Duodenal mucosa (tissue), 2 donors: ENCODE results near the gene ECHDC3.
"Not testable (repeated sequence)": the region's sequence is repeated elsewhere in the genome, so short reads cannot be mapped to it uniquely, and the experiment has no call there.

Source experiments
- H3K27ac ChIP-seq: one replicate; pipeline ENCODE4 v1.7.0; 2013; ENCODE audit warnings: low read depth, low read length
- H3K27me3 ChIP-seq, 2 donors: one replicate each; pipeline ENCODE4 v1.7.0; 2013; ENCODE audit warnings: low read length in 2 of 2, control low read depth in 1 of 2; ENCODE audit not compliant: insufficient read depth in 2 of 2, control insufficient read depth in 1 of 2
- H3K36me3 ChIP-seq, 2 donors: one replicate each; pipeline ENCODE4 v1.7.0; 2013; ENCODE audit warnings: low read length in 2 of 2, control low read depth in 1 of 2; ENCODE audit not compliant: insufficient read depth in 2 of 2, control insufficient read depth in 1 of 2
- H3K4me1 ChIP-seq, 2 donors: one replicate each; pipeline ENCODE4 v1.7.0; 2013; ENCODE audit warnings: low read length in 2 of 2, control low read depth in 1 of 2; ENCODE audit not compliant: insufficient read depth in 2 of 2, control insufficient read depth in 1 of 2
- H3K4me3 ChIP-seq, 2 donors: one replicate each; pipeline ENCODE4 v1.7.0; 2013; ENCODE audit warnings: low read length in 2 of 2, low read depth in 1 of 2
- H3K9ac ChIP-seq, 2 donors: one replicate each; pipeline ENCODE4 v1.7.0; 2013; ENCODE audit warnings: low read length in 2 of 2, low read depth in 1 of 2
- H3K9me3 ChIP-seq, 2 donors: one replicate each; pipeline ENCODE4 v1.7.0; 2013; ENCODE audit warnings: low read length in 2 of 2, control low read depth in 1 of 2; ENCODE audit not compliant: control insufficient read depth in 1 of 2

The ECHDC3 gene

DNA sequence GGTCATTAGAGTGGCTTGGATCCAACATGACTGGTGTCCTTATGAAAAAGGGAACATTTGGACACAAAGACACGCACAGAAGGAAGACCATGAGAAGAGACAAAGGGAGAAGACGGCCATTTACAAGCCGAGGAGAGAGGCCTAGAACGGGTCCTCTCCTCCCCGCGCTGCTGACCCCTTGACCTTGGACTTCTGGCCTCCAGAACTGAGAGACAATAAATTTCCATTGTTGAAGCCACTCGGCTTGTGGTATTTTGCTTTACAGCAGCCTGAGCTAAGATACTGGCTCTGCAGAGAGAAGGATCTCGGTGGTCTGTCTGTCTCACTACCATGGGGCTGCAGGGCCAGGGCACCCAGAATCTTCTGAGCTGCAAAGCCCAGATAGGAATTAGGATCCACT lies 38.1 kb upstream of the ECHDC3 start:
- Histone ChIP-seq H3K27ac (no peak overlapping the region), H3K4me1 (peaks cover 9 to 16% of the 10 kb centered on the region in 2 donors), H3K4me3 (no peak overlapping the region), H3K9ac (no peak overlapping the region), H3K36me3 (no peaks in the 10 kb centered on the region), H3K9me3 (no peaks in the 10 kb centered on the region), H3K27me3 (no peaks in the 10 kb centered on the region)

DNA sequence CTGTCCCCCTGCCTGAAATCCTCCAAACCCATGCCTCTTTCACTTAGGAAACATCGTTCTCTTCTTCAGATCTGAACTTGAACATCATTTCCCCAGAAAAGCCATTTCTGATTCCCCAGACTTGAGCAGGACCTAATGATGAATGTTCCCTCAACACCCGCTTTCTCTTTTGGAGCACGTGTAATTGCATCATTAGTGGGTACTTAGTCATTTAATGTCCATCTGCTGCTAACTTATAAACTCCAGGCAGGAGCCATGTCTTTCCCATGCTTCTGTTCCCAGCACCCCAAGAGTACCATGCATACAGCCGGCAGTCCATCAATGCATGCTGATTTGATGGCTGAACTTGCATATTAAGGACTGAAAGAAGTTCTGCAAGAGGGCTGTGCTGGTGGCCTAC lies 36.5 kb upstream of the ECHDC3 start:
- H3K9ac ChIP-seq: no peak overlapping the region
- H3K36me3 ChIP-seq: no peaks in the 10 kb centered on the region
- no peaks in the 10 kb centered on the region for H3K27me3 ChIP-seq
- no peak overlapping the region for H3K27ac ChIP-seq
- peaks cover 10 to 14% of the 10 kb centered on the region in 2 donors for H3K4me1 ChIP-seq
- H3K4me3 ChIP-seq: no peak overlapping the region
- no peaks in the 10 kb centered on the region for H3K9me3 ChIP-seq

DNA sequence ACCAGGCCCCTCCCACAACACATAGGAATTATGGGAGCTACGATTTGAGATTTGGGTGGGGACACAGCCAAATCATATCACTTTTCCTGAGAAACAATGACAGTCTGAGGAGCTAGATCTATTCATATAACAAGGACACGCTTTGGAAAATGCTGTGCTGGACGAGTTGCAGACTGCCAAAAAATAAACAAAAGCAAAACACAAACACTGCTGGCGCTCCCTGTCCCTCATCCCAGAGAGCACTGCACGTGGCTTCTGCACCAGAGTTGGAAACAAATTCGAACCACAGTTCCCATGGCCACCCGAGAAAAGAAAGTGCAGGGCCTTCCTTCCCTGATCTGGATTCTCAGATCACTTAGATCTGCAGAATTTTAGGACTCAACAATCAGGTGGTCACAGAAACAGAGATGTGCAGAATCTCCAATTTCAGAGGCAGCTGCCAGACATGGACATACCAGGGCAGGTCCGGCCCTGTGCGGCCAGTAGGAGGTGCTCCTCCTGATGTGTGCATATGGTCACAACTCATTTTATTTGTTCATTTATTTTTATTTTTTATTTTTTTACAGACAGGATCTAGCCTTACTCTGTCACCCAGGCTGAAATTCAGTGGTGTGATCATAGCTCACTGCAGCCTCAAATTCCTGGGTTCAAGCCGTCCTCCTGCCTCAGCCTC lies 35.2 kb upstream of the ECHDC3 start:
- no peak overlapping the region for H3K27ac ChIP-seq
- peaks cover 10 to 14% of the 10 kb centered on the region in 2 donors for H3K4me1 ChIP-seq
- no peaks in the 10 kb centered on the region for H3K27me3 ChIP-seq
- H3K9me3 ChIP-seq: no peaks in the 10 kb centered on the region
- no peak overlapping the region for H3K4me3 ChIP-seq
- no peak overlapping the region for H3K9ac ChIP-seq
- H3K36me3 ChIP-seq: no peaks in the 10 kb centered on the region

DNA sequence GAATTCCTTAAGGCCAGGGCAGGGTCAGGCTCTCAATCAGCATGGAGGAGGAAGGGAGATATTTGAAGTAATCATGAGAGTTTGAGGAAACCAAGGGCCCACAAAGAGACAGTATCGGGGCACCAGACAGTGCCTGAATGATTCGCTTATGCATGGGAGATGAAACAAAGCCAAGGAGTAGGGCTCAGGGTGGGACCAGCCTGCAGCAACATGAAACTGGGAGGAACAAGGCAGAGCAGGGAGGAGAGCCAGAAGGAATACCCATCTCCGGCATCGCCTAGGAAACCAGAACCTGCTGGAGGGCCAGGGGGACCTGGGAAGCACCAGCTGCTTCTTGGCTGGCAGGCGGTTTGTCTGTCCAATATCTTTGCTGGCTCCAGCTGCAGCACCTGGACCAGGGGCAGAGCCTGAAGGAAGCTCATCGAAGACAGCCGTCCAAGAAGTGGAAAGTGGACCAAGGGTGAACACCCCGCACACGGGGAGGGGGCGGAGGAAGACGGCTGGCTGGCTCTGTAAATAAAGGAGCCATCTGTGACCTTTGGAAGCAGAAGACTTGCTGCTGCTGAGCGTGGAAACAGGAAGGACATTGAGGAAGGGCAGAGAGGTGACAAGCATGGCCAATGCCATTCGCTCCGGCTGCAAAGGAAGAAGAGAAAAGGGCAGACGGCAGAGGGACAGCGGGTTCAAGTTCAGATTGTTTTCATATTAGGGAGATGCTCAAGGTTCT lies 34.4 kb upstream of the ECHDC3 start:
- no peak overlapping the region for H3K9ac ChIP-seq
- no peak overlapping the region for H3K27ac ChIP-seq
- H3K36me3 ChIP-seq: no peaks in the 10 kb centered on the region
- no peak overlapping the region for H3K4me3 ChIP-seq
- no peaks in the 10 kb centered on the region for H3K9me3 ChIP-seq
- H3K4me1 ChIP-seq: peaks cover 10 to 14% of the 10 kb centered on the region in 2 donors
- H3K27me3 ChIP-seq: no peaks in the 10 kb centered on the region

DNA sequence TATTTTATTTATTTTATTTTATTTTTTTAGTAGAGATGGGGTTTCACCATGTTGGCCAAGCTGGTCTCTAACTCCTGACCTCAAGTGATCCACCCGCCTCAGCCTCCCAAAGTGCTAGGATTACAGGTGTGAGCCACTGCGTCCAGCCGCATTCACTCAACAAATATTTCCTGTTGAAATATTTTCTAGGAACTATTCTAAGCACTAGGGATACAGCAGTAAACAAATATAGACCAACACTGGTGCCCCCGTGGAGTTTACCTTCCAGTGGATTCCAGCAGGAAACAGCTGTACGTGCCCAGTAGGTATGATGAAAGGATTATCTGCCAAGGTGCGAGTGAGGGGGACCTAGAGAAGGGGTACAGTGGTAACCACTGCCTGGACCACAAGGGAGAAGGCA lies 33.4 kb upstream of the ECHDC3 start:
- not testable (repeated sequence) for H3K9ac ChIP-seq, H3K27ac ChIP-seq, H3K9me3 ChIP-seq, H3K36me3 ChIP-seq, H3K27me3 ChIP-seq, H3K4me3 ChIP-seq
- peaks cover 10 to 14% of the 10 kb centered on the region in 2 donors for H3K4me1 ChIP-seq

DNA sequence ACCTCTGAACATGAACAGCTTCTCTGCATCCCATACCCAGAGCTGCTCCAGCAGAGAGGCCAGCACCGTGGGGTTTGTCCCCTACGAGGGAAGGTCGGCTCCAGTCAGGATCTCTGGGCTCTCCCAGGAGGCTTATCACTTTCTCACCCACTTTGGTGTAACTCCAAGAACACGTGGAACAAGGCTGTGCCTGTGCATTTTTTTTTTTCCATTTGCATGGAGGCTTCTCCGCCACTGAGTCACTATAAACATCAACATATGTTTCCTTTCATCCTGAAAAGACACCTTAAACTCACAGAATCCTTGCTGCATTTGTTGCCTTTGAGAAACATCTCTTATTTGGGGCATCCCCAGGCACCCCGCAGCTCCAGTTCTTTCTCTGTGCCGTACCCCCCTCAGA lies 29.4 kb upstream of the ECHDC3 start:
- H3K9me3 ChIP-seq: peaks cover 0 to 3% of the 10 kb centered on the region in 2 donors
- H3K4me3 ChIP-seq: no peak overlapping the region
- H3K27ac ChIP-seq: no peak overlapping the region
- H3K36me3 ChIP-seq: no peaks in the 10 kb centered on the region
- no peak overlapping the region for H3K9ac ChIP-seq
- H3K27me3 ChIP-seq: no peaks in the 10 kb centered on the region
- H3K4me1 ChIP-seq: peaks cover 12 to 18% of the 10 kb centered on the region in 2 donors

DNA sequence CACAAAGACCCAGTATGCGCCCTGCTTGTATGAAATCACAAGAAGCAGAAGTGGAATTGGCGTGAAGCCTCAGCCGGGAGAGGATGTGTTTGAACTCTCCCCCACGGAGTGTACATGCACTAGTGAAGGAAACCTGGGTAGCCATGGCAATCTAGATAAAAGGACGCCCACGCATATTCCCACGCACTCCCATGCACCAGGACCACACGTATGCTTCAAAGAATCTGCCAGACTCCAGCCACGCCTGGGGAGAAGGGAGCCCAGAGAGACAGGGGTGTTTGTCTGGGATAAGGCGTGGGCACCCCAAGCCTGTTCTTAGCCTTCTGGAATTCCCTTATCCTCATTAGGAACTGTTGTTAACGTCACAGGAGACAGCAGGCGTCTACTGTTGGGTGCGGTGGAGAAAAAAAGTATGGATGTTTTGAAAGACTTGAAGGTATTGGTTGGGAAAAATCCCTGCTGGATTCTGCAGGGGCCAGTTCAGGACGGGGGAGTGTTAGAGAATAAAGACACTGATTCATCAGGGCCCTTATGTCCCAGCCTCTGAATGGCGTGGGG lies 28.9 kb upstream of the ECHDC3 start:
- peaks cover 8 to 12% of the 10 kb centered on the region in 2 donors for H3K4me1 ChIP-seq
- H3K9me3 ChIP-seq: peaks cover 0 to 3% of the 10 kb centered on the region in 2 donors
- H3K4me3 ChIP-seq: no peak overlapping the region
- H3K27ac ChIP-seq: no peak overlapping the region
- H3K9ac ChIP-seq: no peak overlapping the region
- no peaks in the 10 kb centered on the region for H3K27me3 ChIP-seq
- no peaks in the 10 kb centered on the region for H3K36me3 ChIP-seq

DNA sequence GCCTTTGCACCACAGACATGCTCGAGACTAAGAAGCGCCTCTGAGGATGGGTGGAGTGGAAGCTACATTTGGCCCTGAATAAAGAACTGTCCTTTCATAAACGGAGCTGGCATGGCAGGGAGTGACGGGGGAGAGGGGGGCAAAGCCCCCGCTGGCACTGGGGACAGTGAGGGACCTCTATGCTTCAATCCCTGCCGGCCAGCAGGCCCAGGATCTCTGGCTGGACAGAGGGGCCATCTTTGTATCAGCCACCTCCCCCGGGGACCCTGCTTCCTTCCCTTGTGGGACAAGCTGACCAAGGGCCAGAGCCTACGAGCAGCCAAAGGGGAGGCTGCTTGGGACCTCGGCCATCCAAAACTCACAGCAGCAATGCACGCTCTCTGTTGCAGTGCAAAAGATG lies 28.2 kb upstream of the ECHDC3 start:
- H3K9ac ChIP-seq: no peak overlapping the region
- H3K36me3 ChIP-seq: no peaks in the 10 kb centered on the region
- H3K9me3 ChIP-seq: peaks cover 0 to 3% of the 10 kb centered on the region in 2 donors
- no peak overlapping the region for H3K4me3 ChIP-seq
- no peaks in the 10 kb centered on the region for H3K27me3 ChIP-seq
- H3K27ac ChIP-seq: no peak overlapping the region
- peaks cover 7 to 12% of the 10 kb centered on the region in 2 donors for H3K4me1 ChIP-seq

DNA sequence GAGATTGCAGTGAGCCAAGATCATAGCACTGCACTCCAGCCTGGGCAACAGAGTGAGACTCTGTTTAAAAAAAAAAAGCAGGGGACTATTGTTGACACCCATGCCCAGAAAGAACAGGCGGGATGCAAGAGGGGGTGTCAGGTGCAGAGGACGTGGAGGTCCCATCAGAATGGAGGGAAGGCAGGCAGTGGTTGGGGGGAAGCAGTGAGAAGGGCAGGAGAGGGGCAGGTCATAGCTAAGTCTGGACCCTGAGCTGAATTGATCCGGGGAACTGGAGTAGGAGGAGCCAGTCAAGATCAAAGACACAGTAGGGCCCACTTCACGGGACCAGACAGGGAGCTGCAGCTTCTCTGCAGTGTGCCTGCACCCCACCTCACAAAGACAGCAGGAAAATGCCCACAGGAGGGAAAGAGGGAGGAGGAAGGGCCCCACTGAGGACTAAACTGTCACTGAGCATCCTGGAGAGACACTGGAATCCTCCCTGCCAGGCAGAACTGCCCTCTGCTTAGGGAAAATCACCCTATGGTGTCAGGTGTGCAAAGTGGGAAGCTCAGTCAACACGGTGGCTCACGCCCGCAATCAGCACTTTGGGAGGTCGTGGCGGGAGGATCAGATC lies 27.3 kb upstream of the ECHDC3 start:
- no peaks in the 10 kb centered on the region for H3K36me3 ChIP-seq
- no peaks in the 10 kb centered on the region for H3K27me3 ChIP-seq
- no peak overlapping the region for H3K27ac ChIP-seq
- H3K4me1 ChIP-seq: peaks cover 7 to 12% of the 10 kb centered on the region in 2 donors
- H3K4me3 ChIP-seq: no peak overlapping the region
- H3K9me3 ChIP-seq: peaks cover 0 to 3% of the 10 kb centered on the region in 2 donors
- no peak overlapping the region for H3K9ac ChIP-seq
